Lung (tissue), 12 donors: ENCODE results near the gene LSAMP. TPM values are rescaled to one million over a fixed set of nuclear protein-coding genes. Genes with fewer than 3 reads are reported as not detected.

Experiments
- ATAC-seq: fragments of 200-7000 bp; cut with Tn5 transposase; one replicate; pipeline ENCODE4 v1.9.1; 2020; ENCODE audit warnings: moderate number of reproducible peaks; ENCODE audit not compliant: insufficient read depth, low FRiP score
- DNase-seq, 3 donors: peaks; one replicate each; pipeline ENCODE4 v3.0.0-alpha.2; 2013 to 2017
- H3K27ac ChIP-seq, 2 donors: one replicate each; pipeline ENCODE4 v1.5.1; 2013; ENCODE audit warnings: mild to moderate bottlenecking in 2 of 2, moderate library complexity in 2 of 2, control low read depth in 1 of 2, inconsistent platforms in 1 of 2, low read depth in 1 of 2, low read length in 1 of 2
- H3K27me3 ChIP-seq, 3 donors: one replicate each; pipeline ENCODE4 v1.5.1; 2013; ENCODE audit warnings: low read length in 2 of 3; ENCODE audit not compliant: control insufficient read depth in 3 of 3, insufficient read depth in 3 of 3
- H3K36me3 ChIP-seq, 4 donors: one replicate each; pipeline ENCODE4 v1.5.1; 2013; ENCODE audit warnings: low read length in 4 of 4, mild to moderate bottlenecking in 1 of 4, moderate library complexity in 1 of 4; ENCODE audit not compliant: control insufficient read depth in 4 of 4, insufficient read depth in 4 of 4
- H3K4me1 ChIP-seq, 5 donors: one replicate each; pipeline ENCODE4 v1.5.1; 2013; ENCODE audit warnings: low read length in 5 of 5, mild to moderate bottlenecking in 2 of 5, moderate library complexity in 1 of 5; ENCODE audit not compliant: control insufficient read depth in 5 of 5, insufficient read depth in 5 of 5
- H3K4me3 ChIP-seq: one replicate; pipeline ENCODE4 v1.5.1; 2013; ENCODE audit warnings: mild to moderate bottlenecking, control low read depth, moderate library complexity
- H3K9ac ChIP-seq, 2 donors: one replicate each; pipeline ENCODE4 v1.5.1; 2013; ENCODE audit warnings: low read length in 2 of 2, control low read depth in 1 of 2; ENCODE audit not compliant: insufficient read depth in 1 of 2
- H3K9me3 ChIP-seq, 4 donors: one replicate each; pipeline ENCODE4 v1.5.1; 2013; ENCODE audit warnings: low read length in 3 of 4, mild to moderate bottlenecking in 1 of 4, moderate library complexity in 1 of 4; ENCODE audit not compliant: control insufficient read depth in 4 of 4, insufficient read depth in 3 of 4
- WGBS, 2 donors: extraction: QIAGEN DNeasy Blood & Tissue Kit; methylation state at CpG; one replicate each; pipeline ENCODE4 v1.1.7; 2013; 5-methylcytosine and 5-hydroxymethylcytosine counted together
- polyA plus RNA-seq, 2 donors: library from polyadenylated mRNA; stranded (reverse); fragments of 200-250 nt; gene quantifications; one replicate each; pipeline ENCODE4 v1.2.1, GENCODE V29; 2013
- total RNA-seq, 2 donors: library from RNA; depleted of rRNA in 1 of 2; stranded (reverse); fragments of >200 nt in 1 of 2; gene quantifications; one replicate each; pipeline ENCODE4 v1.2.1, GENCODE V29; 2014 to 2021
- TF ChIP-seq, protein P1 (sequence below): IDR thresholded peaks from 2 replicates; pipeline ENCODE4 v1.5.1; 2012; ENCODE audit warnings: mild to moderate bottlenecking; ENCODE audit errors: control extremely low read depth, extremely low read depth
- donor health status: control.
- donor health status: control.
- donor health status: Bipolar disorder and iron deficiency.
- donor health status: healthy.
- donor health status: DM: yes; HTN: yes; CAD: no.

The LSAMP gene
- total and polyA plus RNA-seq, 4 donors, result 1.6 to 21.9 (median 9.5) TPM

DNA sequence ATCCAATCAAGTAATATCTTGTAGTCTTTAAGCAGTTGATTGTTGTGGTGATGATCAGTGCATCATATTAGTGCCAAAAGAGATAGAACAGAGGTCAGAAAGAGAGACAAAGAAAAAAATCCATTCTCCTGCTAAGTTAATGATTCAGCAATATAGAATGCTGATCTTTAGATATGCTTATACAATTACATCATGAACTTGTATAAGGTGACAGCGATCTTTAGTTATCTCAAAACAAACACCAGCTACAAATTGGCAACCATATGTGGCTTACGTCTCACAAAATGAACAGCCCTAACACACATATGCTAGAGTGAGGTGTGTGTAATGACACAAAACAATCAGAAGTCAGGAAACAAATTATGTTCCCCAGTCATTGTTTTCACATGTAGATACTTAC is 12.5 kb downstream of the LSAMP start:
- Histone ChIP-seq H3K27me3 (no peaks in the 10 kb centered on the region), H3K9ac (no peak overlapping the region), H3K4me3 (no peak overlapping the region), H3K4me1 (no peaks in the 10 kb centered on the region), H3K36me3 (no peaks in the 10 kb centered on the region), H3K27ac (no peak overlapping the region), H3K9me3 (no peaks in the 10 kb centered on the region)
- WGBS, 2 donors, result 75 to 84% methylated on average over 2 of the region's 2 CpGs
- TF ChIP-seq, protein P1, sequence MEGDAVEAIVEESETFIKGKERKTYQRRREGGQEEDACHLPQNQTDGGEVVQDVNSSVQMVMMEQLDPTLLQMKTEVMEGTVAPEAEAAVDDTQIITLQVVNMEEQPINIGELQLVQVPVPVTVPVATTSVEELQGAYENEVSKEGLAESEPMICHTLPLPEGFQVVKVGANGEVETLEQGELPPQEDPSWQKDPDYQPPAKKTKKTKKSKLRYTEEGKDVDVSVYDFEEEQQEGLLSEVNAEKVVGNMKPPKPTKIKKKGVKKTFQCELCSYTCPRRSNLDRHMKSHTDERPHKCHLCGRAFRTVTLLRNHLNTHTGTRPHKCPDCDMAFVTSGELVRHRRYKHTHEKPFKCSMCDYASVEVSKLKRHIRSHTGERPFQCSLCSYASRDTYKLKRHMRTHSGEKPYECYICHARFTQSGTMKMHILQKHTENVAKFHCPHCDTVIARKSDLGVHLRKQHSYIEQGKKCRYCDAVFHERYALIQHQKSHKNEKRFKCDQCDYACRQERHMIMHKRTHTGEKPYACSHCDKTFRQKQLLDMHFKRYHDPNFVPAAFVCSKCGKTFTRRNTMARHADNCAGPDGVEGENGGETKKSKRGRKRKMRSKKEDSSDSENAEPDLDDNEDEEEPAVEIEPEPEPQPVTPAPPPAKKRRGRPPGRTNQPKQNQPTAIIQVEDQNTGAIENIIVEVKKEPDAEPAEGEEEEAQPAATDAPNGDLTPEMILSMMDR, result no peak
- DNase-seq (no peak), ATAC-seq (no peak)

DNA sequence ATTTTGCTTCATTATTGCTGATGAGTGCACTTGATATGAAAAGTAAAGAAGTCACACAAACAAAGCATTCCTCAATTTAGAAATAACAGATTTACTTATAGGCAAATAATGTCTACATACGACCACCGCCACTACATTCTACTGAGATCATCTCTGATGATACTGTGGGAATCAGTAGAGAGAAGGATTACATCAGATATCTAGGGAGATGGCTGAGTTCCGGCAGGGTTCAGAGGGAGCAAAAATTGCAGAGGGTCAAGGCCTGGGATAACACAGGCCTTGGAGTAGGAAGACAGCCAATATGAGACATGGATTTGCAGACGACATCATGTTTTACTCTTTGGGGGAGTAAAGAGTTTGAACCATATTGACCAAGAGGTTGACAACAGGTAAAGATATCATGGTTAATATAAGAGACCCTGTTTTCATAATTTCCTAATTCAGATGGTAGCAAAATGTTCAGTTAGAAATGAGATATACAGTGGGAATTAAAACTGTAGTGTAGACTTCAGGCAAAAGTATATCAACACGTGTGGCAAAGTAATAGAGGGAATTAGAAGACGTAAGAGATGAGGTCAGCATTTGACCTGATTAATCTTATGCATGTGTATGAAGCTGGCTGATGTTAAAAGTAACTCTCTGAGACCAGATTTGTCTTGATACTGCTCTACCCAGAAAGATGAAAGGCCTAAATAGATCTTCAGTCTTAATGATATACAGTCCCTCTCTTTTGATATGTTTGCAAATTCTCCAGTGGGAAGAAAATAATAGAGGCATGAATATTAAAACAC is 15.6 kb downstream of the LSAMP start:
- H3K27me3 ChIP-seq, result no peaks in the 10 kb centered on the region
- ATAC-seq (no peak), DNase-seq (no peak)
- H3K36me3 ChIP-seq, result no peaks in the 10 kb centered on the region
- H3K4me3 ChIP-seq, result no peak overlapping the region
- TF ChIP-seq, protein P1, result no peak
- H3K27ac ChIP-seq, result no peak overlapping the region
- 90 to 92% methylated on average over 6 of the region's 6 CpGs for WGBS, 2 donors
- no peak overlapping the region for H3K9ac ChIP-seq
- no peaks in the 10 kb centered on the region for H3K4me1 ChIP-seq
- no peaks in the 10 kb centered on the region for H3K9me3 ChIP-seq

DNA sequence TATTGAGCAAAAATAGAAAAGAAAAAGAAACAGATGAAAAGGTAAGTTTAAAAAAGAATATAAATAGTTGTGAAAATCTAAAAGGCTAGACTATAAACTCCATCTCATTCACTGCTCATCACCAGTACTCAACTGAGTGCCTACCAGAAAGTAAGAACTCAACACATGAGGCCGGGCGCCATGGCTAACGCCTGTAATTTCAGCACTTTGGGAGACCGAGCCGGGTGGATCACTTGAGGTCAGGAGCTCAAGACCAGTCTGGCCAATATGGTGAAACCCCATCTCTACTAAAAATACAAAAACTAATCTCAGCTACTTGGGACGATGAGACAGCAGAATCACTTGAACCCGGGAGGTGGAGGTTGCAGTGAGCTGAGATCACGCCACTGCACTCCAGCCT is 19.3 kb downstream of the LSAMP start:
- no peak overlapping the region for H3K4me3 ChIP-seq
- no peaks in the 10 kb centered on the region for H3K9me3 ChIP-seq
- 94 to 96% methylated on average over 8 of the region's 8 CpGs for WGBS, 2 donors
- ATAC-seq (no peak), DNase-seq (no peak)
- TF ChIP-seq, protein P1, result no peak
- H3K27ac ChIP-seq, result no peak overlapping the region
- H3K4me1 ChIP-seq, result peaks cover 0 to 7% (median 0%) of the 10 kb centered on the region in 5 donors
- H3K36me3 ChIP-seq, result no peaks in the 10 kb centered on the region
- H3K27me3 ChIP-seq, result no peaks in the 10 kb centered on the region
- no peak overlapping the region for H3K9ac ChIP-seq

DNA sequence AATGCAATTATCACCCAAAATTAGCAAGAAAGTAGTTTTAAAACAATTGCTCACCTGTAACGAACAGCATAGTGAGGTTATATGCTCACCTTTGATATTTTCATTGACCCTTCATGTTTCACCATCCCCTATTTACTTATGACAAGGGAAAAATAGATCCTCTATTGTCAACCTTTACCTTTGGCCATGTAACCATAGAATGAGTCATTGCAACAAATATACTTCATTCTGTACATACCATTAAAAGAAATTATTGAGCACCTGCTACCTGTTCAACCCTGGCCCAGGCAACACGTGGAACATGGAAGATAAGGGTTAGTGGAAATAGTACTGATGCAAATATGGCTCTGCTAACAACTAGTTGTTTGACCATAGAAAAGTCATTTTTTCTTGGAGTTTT is 20.2 kb downstream of the LSAMP start:
- no peaks in the 10 kb centered on the region for H3K9me3 ChIP-seq
- H3K36me3 ChIP-seq, result no peaks in the 10 kb centered on the region
- TF ChIP-seq, protein P1, result no peak
- DNase-seq (no peak), ATAC-seq (no peak)
- no peaks in the 10 kb centered on the region for H3K27me3 ChIP-seq
- 73 to 82% methylated on average over 2 of the region's 2 CpGs for WGBS, 2 donors
- H3K4me3 ChIP-seq, result no peak overlapping the region
- H3K27ac ChIP-seq, result no peak overlapping the region
- H3K9ac ChIP-seq, result no peak overlapping the region
- peaks cover 0 to 7% (median 0%) of the 10 kb centered on the region in 5 donors for H3K4me1 ChIP-seq
